Prostate gland (tissue), 2 donors: Measurements from ENCODE around the gene HOXB6. TPM values are rescaled to one million over a fixed set of nuclear protein-coding genes. Genes with fewer than 3 reads are reported as not detected.

Source experiments
- DNase-seq: peaks from one replicate; pipeline ENCODE4 v3.0.0-alpha.2; 2019; ENCODE audit warnings: low spot score
- H3K27ac ChIP-seq, 2 donors: fragments of 200-600 bp; sonication (generic); 2 replicates each; pipeline ENCODE4 v1.5.1; 2017 to 2019
- H3K27me3 ChIP-seq: fragments of 200-600 bp; sonication (generic); replicated peaks from 2 replicates; pipeline ENCODE4 v1.5.1; 2019; ENCODE audit not compliant: insufficient read depth
- H3K36me3 ChIP-seq, 2 donors: fragments of 200-600 bp; sonication (generic); 1 replicate in 1 of 2; 2 replicates in 1 of 2; pipeline versions ENCODE4 v1.5.1 to v1.8.1; 2017 to 2019
- H3K4me1 ChIP-seq: fragments of 200-600 bp; sonication (generic); replicated peaks from 2 replicates; pipeline ENCODE4 v1.5.1; 2019
- H3K4me3 ChIP-seq, 2 donors: fragments of 200-600 bp; sonication (generic); 2 replicates each; pipeline ENCODE4 v1.5.1; 2017 to 2019
- H3K9me3 ChIP-seq: fragments of 200-600 bp; sonication (generic); 2 replicates; pipeline ENCODE4 v1.5.1; 2017
- CTCF ChIP-seq, 4 experiments: fragments of 200-600 bp in 2 of 4; fragments of 450-650 bp in 2 of 4; sonication (generic) in 2 of 4; IDR thresholded peaks; 1 replicate in 3 of 4; 2 replicates in 1 of 4; pipeline ENCODE4 v1.5.1; 2016 to 2019; ENCODE audit warnings: antibody characterized with exemption in 4 of 4, mild to moderate bottlenecking in 2 of 4, moderate library complexity in 2 of 4
- POLR2A ChIP-seq: fragments of 450-650 bp; IDR thresholded peaks from one replicate; pipeline ENCODE4 v1.6.1; 2016; ENCODE audit warnings: antibody characterized with exemption, mild to moderate bottlenecking
- POLR2AphosphoS5 ChIP-seq: sonication (generic); formaldehyde crosslinking; IDR thresholded peaks from one replicate; pipeline ENCODE4 v1.6.1; 2017; ENCODE audit warnings: antibody characterized with exemption
- WGBS: methylation state at CpG from one replicate; pipeline ENCODE4 v1.1.5; 2018; 5-methylcytosine and 5-hydroxymethylcytosine counted together
- intact Hi-C: fragments of 100-400 bp; cut with DNase I; formaldehyde crosslinking; loops from one replicate; pipeline ENCODE4 v1.14.2; 2022
- total RNA-seq, 2 donors: library from RNA; depleted of rRNA; stranded (reverse); fragments of >200 nt; gene quantifications; one replicate each; pipeline ENCODE4 v1.1.0, GENCODE V29; 2016

Gene HOXB6
- total RNA-seq, 2 donors from 2014 or later = 0.27 to 0.40 TPM

DNA sequence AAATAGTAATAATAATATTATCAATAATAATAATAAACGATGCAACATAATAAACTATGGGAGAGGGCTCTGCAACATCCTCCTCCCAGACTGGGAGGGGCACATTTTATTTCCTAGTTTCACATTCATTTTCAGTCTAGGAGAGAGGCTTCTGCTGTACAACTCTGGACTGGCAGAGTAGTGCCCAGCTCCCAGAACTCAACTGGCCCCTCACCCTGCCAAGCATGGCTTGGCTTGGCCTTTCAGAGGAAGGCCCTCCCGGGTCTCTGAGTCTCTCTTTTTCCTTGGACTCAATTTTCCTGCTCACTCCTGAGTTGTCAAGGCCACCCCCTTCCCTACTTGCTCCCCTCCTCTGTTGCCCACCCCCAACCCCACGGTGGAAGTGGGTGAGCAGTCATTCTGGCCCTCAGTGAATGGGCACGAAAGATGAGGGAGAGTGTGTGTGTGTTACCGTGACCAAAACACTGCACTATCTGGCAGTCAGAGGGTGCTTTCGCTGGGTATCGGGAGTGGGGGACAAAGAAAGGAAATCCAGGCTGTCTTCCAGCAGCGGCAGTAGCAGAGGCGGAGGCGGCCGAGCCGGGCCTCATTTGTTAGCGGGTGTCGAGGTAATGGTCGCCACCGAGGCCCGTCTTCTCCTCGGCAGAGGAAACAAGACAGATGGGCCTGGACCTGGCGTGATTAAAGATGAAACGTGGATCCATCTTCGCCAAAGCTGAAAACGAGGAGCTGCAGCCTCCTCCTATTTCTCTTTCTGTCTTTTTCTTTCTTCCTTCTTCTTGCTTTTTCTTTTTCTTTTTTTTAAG lies 28.9 kb downstream of the HOXB6 start:
- no peak overlapping the region for H3K4me3 ChIP-seq
- WGBS = 34% methylated on average over 22 of the region's 22 CpGs
- no peak for DNase-seq
- H3K4me1 ChIP-seq = no peaks in the 10 kb centered on the region
- H3K36me3 ChIP-seq = no peaks in the 10 kb centered on the region
- intact Hi-C loops = no loop called here
- H3K27me3 ChIP-seq = peaks cover 52% of the 10 kb centered on the region
- no peak for TF ChIP-seq POLR2A
- no peak for TF ChIP-seq CTCF (IDR thresholded peaks at IDR 0.05)
- no peak for TF ChIP-seq POLR2AphosphoS5
- H3K9me3 ChIP-seq = no peaks in the 10 kb centered on the region
- H3K27ac ChIP-seq = no peak overlapping the region

DNA sequence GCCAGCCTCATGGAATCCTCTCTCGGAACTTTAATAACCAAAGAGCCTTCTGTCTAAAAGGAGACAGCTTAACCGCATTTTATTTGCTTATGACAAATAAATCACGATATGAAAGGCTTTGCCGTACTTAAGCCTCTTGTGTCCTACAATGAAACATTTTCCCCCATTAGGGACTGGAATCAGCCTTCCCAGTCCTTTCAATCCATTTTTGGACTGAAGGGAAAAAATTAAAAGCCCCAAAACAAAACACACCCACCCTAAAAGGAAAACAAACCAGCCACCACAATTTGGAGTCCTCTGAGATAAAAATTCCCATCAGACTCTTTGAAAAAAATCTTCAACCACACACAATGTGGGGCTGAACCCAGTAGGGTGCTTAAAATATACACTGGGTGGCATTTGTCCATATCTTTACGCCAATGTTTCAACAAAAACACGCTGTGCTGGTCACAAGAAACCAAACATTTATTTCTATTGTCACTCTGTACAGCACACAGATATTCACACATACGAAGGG lies 29.7 kb downstream of the HOXB6 start:
- Histone ChIP-seq H3K27ac (no peak overlapping the region), H3K36me3 (no peaks in the 10 kb centered on the region), H3K27me3 (peaks cover 45% of the 10 kb centered on the region), H3K9me3 (no peaks in the 10 kb centered on the region), H3K4me1 (no peaks in the 10 kb centered on the region), H3K4me3 (no peak overlapping the region)
- intact Hi-C loops = no loop called here
- DNase-seq = no peak
- 30% methylated on average over 7 of the region's 7 CpGs for WGBS
- TF ChIP-seq CTCF (IDR thresholded peaks at IDR 0.05) (no peak), POLR2A (no peak), POLR2AphosphoS5 (no peak)

- H3K27ac ChIP-seq = no peak overlapping the region
- H3K36me3 ChIP-seq = no peaks in the 10 kb centered on the region
- no peak for TF ChIP-seq CTCF (IDR thresholded peaks at IDR 0.05)
- H3K9me3 ChIP-seq = no peaks in the 10 kb centered on the region
- intact Hi-C loops = no loop called here
- WGBS = 35% methylated on average over 8 of the region's 8 CpGs
- H3K4me1 ChIP-seq = no peaks in the 10 kb centered on the region
- DNase-seq = no peak
- H3K27me3 ChIP-seq = peaks cover 43% of the 10 kb centered on the region
- H3K4me3 ChIP-seq = no peak overlapping the region
These were observed 30.2 kb downstream of the HOXB6 start for GRCh38 chr17:48574505-48575065.

DNA sequence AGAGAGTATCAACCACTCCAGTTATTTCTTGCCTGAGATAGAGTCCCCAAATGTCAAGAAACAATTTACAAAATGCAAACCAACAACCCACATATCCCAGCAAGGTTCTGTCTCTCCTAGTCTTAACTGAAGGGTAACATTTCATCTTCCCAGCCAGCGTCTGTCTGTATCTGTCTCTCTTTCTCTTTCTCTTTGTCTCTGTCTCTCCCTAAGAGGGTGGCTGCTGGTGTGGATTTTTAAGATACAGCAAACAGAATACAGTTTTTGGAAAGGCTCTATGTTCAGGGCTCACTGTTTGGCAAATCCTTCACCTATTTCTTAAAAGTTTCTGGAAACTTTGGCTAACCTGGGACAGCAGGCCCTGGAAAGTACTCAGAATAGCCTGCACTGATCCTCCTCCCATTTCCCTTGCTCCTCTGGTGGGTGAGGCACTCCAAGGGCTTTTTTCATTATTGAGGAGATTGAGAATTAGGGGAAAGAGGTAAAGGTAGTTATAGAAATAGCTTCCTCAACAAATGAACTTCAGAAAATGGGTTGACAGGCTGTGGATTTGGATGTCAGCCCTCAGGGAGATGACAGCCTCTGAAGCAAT lies 32.9 kb downstream of the HOXB6 start:
- intact Hi-C loops = no loop called here
- no peaks in the 10 kb centered on the region for H3K4me1 ChIP-seq

More for the DNA sequence above, 32.9 kb downstream of the HOXB6 start:
- Histone ChIP-seq H3K36me3 (no peaks in the 10 kb centered on the region), H3K9me3 (no peaks in the 10 kb centered on the region), H3K4me3 (no peak overlapping the region), H3K27ac (no peak overlapping the region), H3K27me3 (peaks cover 32% of the 10 kb centered on the region)
- WGBS = 92% methylated on average over 1 of the region's 1 CpG
- DNase-seq = no peak
- no peak for TF ChIP-seq POLR2AphosphoS5
- no peak for TF ChIP-seq POLR2A
- no peak for TF ChIP-seq CTCF (IDR thresholded peaks at IDR 0.05)
